ENCODE results near the gene ACVRL1.
"Not testable (repeated sequence)": the region's sequence is repeated elsewhere in the genome, so short reads cannot be mapped to it uniquely, and the experiment has no call there.

Gene ACVRL1

GRCh38 chr12:51874486-51874885 lies 32.8 kb upstream of the ACVRL1 start:
- no peak for DNase-seq

GRCh38 chr12:51879102-51879501 lies 28.2 kb upstream of the ACVRL1 start:
- DNase-seq: no peak

DNA sequence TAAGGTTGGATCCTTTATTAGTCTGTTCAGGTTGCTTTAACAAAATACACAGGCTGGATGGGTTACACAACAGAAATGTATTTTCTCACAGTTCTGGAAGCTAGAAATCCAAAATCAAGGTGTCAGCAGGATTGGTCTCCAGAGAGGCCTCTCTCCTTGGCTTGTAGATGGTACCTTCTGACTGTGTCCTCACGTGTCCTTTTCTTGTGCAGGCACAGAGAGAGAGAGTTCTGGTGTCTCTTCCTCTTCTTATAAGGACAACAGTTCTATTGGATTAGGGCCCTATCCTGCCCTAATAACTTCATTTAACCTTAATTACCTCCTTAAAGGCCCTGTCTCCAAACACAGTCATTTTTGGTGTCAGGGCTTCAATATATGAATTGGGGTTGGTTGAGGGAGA lies 24.0 kb upstream of the ACVRL1 start:
- DNase-seq: no peak

DNA sequence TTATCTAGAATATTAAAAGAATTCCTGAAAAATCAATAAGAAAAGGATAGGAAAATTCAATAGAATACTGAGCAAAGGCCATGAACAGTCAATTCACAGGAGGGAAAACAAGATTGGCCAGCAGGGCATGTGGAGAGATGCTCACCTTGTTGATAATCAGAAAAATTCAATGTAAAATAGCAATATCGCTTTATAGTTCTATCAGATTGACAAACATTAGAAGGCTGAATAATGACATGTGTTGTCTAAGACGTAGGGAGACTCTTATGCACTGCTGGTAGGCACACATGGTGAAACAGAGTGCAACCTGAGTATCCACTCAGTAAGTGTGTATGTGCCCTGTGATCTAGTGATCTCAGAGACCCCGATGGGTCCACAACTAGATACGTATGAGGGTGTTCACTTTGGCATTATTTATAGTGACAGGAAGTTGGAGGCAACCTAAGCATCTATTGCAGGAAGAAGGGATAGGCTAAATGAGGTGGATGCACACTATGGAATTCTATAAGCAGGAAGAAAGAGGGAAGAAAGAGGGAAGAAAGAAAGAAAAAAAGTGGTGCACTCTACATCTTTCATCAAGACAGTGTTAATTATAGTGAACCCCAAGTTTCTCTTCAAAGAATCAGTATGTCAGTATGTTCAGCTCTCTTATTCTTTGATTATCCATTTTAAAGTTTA lies 23.2 kb upstream of the ACVRL1 start:
- DNase-seq: no peak

- no peak for DNase-seq
Measured at GRCh38 chr12:51884676-51885229, 22.6 kb upstream of the ACVRL1 start.

DNA sequence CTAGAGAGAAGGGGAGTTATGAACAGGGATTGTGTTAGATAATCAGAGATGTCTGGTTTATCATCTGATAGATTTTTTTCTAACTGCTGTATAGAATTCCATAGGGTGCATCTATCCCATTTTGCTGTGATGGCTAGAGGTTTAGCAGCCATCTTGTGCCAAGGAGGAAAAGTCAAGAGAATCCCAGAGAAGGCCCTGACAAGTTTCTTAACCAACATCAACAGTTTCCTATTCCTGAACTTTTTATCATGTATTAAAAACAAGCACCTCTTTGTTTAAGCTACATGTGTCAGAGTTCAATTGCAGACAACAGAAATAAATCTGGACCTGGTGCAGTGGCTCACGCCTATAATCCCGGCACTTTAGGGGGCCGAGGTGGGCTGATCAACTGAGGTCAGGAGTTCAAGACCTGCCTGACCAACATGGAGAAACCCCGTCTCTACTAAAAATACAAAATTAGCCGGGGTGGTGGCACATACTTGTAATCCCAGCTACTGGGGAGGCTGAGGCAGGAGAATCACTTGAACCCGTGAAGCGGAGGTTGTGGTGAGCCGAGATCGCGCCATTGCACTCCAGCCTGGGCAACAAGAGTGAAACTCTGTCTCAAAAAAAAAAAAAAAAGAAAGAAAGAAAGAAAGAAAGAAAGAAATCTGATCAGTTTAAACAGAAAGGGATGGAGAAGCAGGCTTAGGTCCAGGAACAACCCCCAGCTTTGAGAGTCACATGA lies 21.8 kb upstream of the ACVRL1 start:
- DNase-seq: not testable (repeated sequence)

- no peak for DNase-seq
Measured at GRCh38 chr12:51886021-51886710, 21.1 kb upstream of the ACVRL1 start.

DNA sequence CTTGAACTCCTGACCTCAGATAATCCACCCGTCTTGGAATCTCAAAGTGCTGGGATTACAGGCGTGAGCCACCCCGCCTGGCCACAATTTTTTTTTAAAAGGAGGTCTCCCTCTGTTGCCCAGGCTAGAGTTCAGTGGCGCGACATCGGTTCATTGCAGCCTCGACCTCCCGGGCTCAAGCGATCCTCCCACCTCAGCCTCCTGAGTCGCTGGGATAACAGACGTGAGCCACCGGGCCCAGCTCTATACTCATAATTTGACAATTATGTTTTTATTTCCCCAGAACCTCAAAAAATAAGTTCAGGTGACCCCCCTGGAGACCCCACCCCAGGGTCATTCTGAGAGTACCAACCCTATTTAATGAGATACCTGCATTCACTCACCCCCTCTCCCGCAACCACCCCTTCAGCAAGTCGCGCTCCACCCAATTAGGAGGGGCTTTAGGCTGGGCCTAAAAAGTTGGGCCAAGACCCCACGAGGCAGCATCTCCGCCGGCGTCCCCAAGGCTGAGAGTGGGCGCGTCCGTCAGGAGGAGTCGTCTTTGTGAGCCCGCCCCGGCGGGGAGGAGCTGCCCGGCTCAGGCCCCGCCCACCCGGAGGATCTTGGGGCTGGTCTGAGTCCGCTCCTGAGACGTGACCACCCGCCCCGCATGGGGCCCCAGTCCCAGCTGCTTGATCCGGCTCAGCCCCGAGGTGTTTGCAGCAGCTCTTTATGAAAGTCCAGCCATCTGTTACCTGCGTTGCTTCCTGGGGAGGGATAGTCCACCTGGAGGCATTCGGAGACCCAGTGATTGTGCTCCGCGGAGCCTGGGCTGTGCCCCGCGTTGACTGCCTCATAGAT lies 19.6 kb upstream of the ACVRL1 start, which contains the start of gene ANKRD33:
TSS of gene ANKRD33 (plus strand) at position 628 of the 840 bp plus-strand sequence. CDS start at position 712, 84 bp downstream.
- DNase-seq: no peak

DNA sequence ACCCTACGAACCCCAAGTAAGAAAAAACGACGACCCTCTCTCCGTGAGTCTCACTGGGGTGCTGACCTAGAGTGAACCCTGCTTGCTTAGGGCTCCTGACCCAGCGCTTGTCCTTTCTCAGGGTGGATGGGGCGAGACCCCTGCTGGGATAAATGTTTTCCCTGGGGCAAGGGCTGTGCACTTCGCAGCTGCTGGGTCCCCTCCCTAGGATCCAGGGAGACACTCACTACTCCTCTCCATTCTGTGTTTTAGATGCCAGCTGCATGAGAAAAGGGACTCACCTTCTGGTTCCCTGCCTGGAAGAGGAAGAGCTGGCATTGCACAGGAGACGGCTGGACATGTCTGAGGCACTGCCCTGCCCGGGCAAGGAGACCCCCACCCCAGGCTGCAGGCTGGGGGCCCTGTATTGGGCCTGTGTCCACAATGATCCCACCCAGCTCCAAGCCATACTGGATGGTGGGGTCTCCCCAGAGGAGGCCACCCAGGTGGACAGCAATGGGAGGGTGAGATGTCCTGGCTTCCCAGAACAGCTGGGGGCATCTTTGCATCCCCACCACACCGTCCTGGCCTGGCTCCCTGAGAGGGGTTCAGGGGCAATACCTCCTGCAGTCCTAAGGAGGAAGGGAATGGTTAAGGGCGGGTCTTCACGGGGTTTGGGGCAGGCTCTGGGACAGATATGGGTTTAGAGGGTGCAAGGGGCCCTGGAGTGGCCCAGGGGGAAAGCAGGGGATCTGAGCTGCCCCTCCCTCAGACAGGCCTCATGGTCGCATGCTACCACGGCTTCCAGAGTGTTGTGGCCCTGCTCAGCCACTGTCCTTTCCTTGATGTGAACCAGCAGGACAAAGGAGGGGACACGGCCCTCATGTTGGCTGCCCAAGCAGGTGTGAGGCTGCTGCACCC lies 18.7 kb upstream of the ACVRL1 start:
- no peak for DNase-seq

DNA sequence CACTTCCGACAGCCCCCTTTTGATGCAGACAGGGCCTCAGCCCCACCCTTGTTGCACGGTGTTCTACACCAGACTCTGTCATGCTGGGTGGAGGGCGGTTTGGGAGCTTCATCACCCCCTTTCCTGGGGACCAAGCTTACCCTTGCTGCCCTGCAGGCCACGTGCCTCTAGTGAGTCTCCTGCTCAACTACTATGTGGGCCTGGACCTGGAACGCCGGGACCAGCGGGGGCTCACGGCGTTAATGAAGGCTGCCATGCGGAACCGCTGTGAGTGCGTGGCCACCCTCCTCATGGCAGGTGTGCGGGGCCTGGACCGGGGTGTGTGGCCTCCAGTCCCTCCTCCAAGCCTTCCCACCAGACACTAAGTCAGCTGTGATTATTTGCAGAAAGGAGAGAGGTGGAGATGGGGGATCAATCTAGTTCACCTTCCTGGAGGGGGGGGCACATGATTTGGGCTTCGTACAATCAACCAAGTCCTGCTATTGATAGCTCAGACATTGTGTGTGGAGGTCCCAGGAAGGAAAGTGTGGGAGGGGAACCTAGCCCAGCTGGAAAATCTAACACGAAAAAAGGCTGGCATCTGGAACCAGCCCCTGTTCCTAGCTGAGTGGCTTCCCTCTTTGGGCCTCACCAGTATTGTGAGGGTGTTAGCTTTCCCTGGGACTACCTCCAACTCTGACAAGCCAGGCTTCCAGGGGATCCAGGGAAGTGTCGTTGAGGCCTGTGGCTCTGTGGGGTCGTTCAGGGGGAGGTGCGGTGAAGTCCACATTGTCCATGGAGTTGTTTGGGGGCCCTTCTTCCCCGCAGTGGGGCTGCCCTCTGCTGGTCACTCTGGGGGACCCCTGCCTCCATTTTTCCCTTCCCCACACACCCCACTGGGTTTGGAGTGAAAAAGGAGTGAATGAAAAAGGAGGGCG lies 17.8 kb upstream of the ACVRL1 start:
- DNase-seq: no peak

- no peak for DNase-seq
Measured at GRCh38 chr12:51890133-51890464, 17.2 kb upstream of the ACVRL1 start.

DNA sequence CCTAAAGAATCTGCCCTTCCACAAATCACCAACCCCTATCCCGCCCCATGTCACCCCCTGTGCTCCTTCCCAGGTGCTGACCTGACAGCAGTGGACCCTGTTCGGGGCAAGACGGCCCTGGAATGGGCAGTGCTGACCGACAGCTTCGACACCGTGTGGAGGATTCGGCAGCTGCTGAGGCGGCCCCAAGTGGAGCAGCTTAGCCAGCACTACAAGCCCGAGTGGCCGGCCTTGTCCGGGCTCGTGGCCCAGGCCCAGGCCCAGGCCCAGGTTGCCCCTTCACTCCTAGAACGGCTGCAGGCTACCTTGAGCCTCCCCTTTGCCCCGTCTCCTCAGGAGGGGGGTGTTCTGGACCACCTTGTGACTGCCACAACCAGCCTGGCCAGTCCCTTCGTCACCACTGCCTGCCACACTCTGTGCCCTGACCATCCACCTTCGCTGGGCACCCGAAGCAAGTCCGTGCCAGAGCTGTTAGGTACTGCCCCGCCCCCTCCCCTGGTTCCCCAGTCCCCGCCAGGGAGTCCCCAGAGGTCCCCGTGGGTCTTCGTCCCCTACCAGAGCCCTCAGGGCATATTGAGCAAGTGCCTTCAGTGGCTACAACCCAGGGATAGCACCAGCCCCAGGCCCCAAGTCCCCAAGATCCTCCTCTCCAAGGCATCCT lies 16.7 kb upstream of the ACVRL1 start:
- DNase-seq: no peak

DNA sequence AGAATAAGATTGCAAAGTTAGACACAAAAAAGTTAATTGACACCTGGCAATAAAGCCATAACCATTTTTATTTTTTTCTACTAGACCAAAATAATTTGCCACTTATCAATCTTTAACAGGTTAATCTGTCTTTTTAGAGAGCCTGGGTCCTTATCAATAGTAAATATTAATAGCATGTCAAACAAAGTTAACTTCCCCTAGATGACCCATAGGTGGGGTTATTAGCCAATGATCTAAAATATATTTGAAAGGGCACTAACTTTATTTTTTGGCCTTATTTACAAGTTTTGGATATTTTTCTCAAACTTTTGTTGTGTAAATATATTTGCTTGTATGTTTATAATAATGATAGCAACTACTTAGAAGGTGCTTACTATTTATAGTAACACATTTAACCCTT lies 15.5 kb upstream of the ACVRL1 start:
- no peak for DNase-seq

DNA sequence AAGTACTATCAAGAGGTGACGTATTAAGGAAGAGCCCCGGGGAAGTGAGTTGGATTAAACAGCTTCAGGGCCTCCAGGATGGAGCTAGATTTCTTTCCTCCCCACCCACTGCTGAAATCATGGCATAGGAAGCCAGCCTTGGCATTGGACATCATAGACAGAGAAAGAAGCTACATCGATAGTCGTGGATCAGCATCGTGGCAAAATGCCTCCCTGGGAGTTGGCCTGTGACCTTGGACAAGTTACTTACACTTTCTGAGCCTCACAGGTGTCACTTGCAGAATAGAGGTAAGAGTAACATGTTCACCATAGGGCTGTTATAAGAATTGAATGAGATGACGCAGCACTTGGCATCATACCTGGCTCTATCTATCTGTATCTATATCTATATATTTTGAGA lies 13.5 kb upstream of the ACVRL1 start:
- no peak for DNase-seq

GRCh38 chr12:51895378-51896135 lies 11.7 kb upstream of the ACVRL1 start:
- no peak for DNase-seq

- DNase-seq: no peak
Measured at GRCh38 chr12:51896236-51896635, 11.1 kb upstream of the ACVRL1 start.

DNA sequence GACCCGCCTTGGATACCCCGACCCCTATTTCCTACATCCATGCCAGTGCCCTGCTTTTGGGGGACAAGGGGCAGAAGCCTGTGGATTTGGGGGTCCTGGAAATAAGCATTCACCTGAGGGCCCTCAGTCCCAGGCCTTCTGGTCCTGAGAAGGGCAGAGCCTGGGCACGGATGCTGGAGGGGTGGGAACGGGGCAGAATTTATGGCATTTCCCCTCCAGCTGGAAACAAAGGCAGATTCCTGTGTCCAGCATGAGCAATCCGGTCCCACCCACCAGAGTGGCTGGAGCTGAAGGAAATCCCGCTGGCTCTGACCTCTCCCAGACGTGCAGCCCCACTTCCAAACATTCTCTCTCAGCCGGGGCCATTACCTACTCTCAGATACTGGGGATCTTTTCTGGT lies 10.1 kb upstream of the ACVRL1 start:
- DNase-seq: no peak

DNA sequence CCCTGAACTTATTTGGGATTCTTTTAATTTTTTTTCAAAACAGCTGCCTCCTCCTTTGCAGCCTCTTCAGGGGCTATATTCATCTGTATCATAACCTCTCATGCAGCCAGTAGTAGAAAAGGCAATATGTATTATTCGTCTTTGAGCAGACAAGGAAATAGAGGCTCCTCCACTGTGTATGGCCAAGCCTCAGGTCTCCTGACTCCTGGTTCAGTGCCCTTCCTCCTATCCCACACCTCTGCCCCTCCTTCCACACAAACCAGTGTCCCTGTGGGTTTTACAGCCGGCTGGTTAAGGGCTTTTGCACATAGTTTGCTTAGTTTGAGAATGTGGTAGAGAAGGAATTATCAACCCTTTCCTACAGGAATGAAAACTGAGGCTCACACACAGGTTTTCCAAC lies 8.8 kb upstream of the ACVRL1 start:
- no peak for DNase-seq

- DNase-seq: no peak
Measured at GRCh38 chr12:51898937-51899336, 8.4 kb upstream of the ACVRL1 start.
